ENCODE measurements around the gene CISD1. TPM values are rescaled to one million over a fixed set of nuclear protein-coding genes. Genes with fewer than 3 reads are reported as not detected.

CISD1 gene
- total and polyA plus RNA-seq, 11 donors, result 73.9 to 179 (median 153) TPM

GRCh38 chr10:58278274-58278961, 9.5 kb downstream of the CISD1 start:
- ATAC-seq, result no peak
- no peaks in the 10 kb centered on the region for H3K9me3 ChIP-seq
- intact Hi-C loops (cut with DNase I), result no loop called here
- peaks cover 0 to 34% (median 22%) of the 10 kb centered on the region in 9 donors for H3K36me3 ChIP-seq
- TF ChIP-seq CTCF (IDR thresholded peaks at IDR 0.05) (no peak), POLR2A (IDR thresholded peaks at IDR 0.05) (no peak)
- no peaks in the 10 kb centered on the region for H3K27me3 ChIP-seq
- DNase-seq, result no peak
- H3K4me1 ChIP-seq, result peaks cover 0 to 49% (median 12%) of the 10 kb centered on the region in 12 donors
- no peak overlapping the region for H3K27ac ChIP-seq
- 83 to 88% (median 85%) methylated on average over 7 of the region's 7 CpGs for WGBS, 4 donors
- no peak overlapping the region for H3K4me3 ChIP-seq

GRCh38 chr10:58278962-58279307, 10.0 kb downstream of the CISD1 start:
- DNase-seq, result no peak
- Histone ChIP-seq H3K27ac (no peak overlapping the region), H3K9me3 (no peaks in the 10 kb centered on the region), H3K4me3 (no peak overlapping the region), H3K4me1 (peaks cover 0 to 48% (median 12%) of the 10 kb centered on the region in 12 donors), H3K36me3 (peaks cover 0 to 34% (median 22%) of the 10 kb centered on the region in 9 donors), H3K27me3 (no peaks in the 10 kb centered on the region)
- intact Hi-C loops (cut with DNase I), result no loop called here
- ATAC-seq, result no peak
- TF ChIP-seq CTCF (IDR thresholded peaks at IDR 0.05), result no peak
- no peak for TF ChIP-seq POLR2A (IDR thresholded peaks at IDR 0.05)
- WGBS, 4 donors, result 48 to 72% (median 53%) methylated on average over 1 of the region's 1 CpG

- H3K27ac ChIP-seq, result no peak overlapping the region
- WGBS, 4 donors, result 93 to 96% (median 95%) methylated on average over 3 of the region's 3 CpGs
- TF ChIP-seq POLR2A (IDR thresholded peaks at IDR 0.05), result no peak
- TF ChIP-seq CTCF (IDR thresholded peaks at IDR 0.05), result no peak
- intact Hi-C loops (cut with DNase I), result no loop called here
- H3K9me3 ChIP-seq, result no peaks in the 10 kb centered on the region
- no peak overlapping the region for H3K4me3 ChIP-seq
- ATAC-seq (no peak), DNase-seq (no peak)
- peaks cover 0 to 34% (median 22%) of the 10 kb centered on the region in 9 donors for H3K36me3 ChIP-seq
- no peaks in the 10 kb centered on the region for H3K27me3 ChIP-seq
- peaks cover 0 to 32% (median 5%) of the 10 kb centered on the region in 12 donors for H3K4me1 ChIP-seq
These were observed 11.5 kb downstream of the CISD1 start for GRCh38 chr10:58280477-58280876.

GRCh38 chr10:58281092-58281752, 12.3 kb downstream of the CISD1 start:
- 82 to 87% (median 86%) methylated on average over 2 of the region's 2 CpGs for WGBS, 4 donors
- intact Hi-C loops (cut with DNase I), result no loop called here
- no peak for ATAC-seq

More at GRCh38 chr10:58281092-58281752, 12.3 kb downstream of the CISD1 start:
- Histone ChIP-seq H3K9me3 (no peaks in the 10 kb centered on the region), H3K4me3 (no peak overlapping the region), H3K27me3 (no peaks in the 10 kb centered on the region), H3K27ac (no peak overlapping the region), H3K36me3 (peaks cover 0 to 34% (median 22%) of the 10 kb centered on the region in 9 donors), H3K4me1 (peaks cover 0 to 25% (median 0%) of the 10 kb centered on the region in 12 donors)
- DNase-seq, result no peak
- TF ChIP-seq CTCF (IDR thresholded peaks at IDR 0.05) (no peak), POLR2A (IDR thresholded peaks at IDR 0.05) (no peak)
